Activated CD8-positive, alpha-beta memory T cell treated with anti-CD3 and anti-CD28 coated beads, Interleukin-2, amount 50 U/mL, for 1 hour (primary cell): ENCODE measurements around the gene B4GALT2.
A peak's percentile ranks its signal among the peaks of the same experiment; 100 is the strongest.

Experiments used
- DNase-seq: peaks from one replicate; pipeline ENCODE4 v3.0.0-alpha.2; 2020; ENCODE audit errors: extremely low read depth

Gene B4GALT2

GRCh38 chr1:43946236-43947060, 32.6 kb upstream of the B4GALT2 start, which contains the start of gene IPO13:
Gene IPO13 (plus strand): TSS chr1:43946950. CDS start chr1:43947601, 651 bp downstream.
- DNase-seq = peak; percentile 78

GRCh38 chr1:43947061-43947873, 31.7 kb upstream of the B4GALT2 start:
- DNase-seq = no peak

GRCh38 chr1:43947874-43948437, 31.1 kb upstream of the B4GALT2 start:
- no peak for DNase-seq

- DNase-seq = no peak
Observed at GRCh38 chr1:43949678-43950077, 29.3 kb upstream of the B4GALT2 start.

GRCh38 chr1:43951021-43951985, 27.7 kb upstream of the B4GALT2 start:
- DNase-seq = no peak

GRCh38 chr1:43952731-43953346, 26.2 kb upstream of the B4GALT2 start:
- DNase-seq = no peak

- DNase-seq = no peak
Observed at GRCh38 chr1:43953361-43953760, 25.6 kb upstream of the B4GALT2 start.

- no peak for DNase-seq
Observed at GRCh38 chr1:43954036-43954435, 25.0 kb upstream of the B4GALT2 start.

- no peak for DNase-seq
Observed at GRCh38 chr1:43956234-43956633, 22.8 kb upstream of the B4GALT2 start.

- DNase-seq = no peak
Observed at GRCh38 chr1:43957407-43958040, 21.5 kb upstream of the B4GALT2 start.

- DNase-seq = no peak
Observed at GRCh38 chr1:43958351-43959255, 20.4 kb upstream of the B4GALT2 start.

- DNase-seq = no peak
Observed at GRCh38 chr1:43960798-43961197, 18.2 kb upstream of the B4GALT2 start.

- no peak for DNase-seq
Observed at GRCh38 chr1:43961692-43962091, 17.3 kb upstream of the B4GALT2 start.

- DNase-seq = no peak
Observed at GRCh38 chr1:43962324-43962723, 16.7 kb upstream of the B4GALT2 start.

- DNase-seq = no peak
Observed at GRCh38 chr1:43963006-43963405, 16.0 kb upstream of the B4GALT2 start.

- DNase-seq = no peak
Observed at GRCh38 chr1:43963890-43964289, 15.1 kb upstream of the B4GALT2 start.

GRCh38 chr1:43965316-43965715, 13.7 kb upstream of the B4GALT2 start:
- no peak for DNase-seq

GRCh38 chr1:43968348-43968948, 10.6 kb upstream of the B4GALT2 start:
- DNase-seq = no peak

- DNase-seq = no peak
Observed at GRCh38 chr1:43969416-43969745, 9.6 kb upstream of the B4GALT2 start.
